Esophagus squamous epithelium (tissue), 4 donors: ENCODE measurements around the gene LEFTY1.

Source experiments
- POLR2A ChIP-seq, 4 donors: fragments of 450-650 bp; IDR thresholded peaks; one replicate each; pipeline ENCODE4 v1.6.1; 2017; ENCODE audit warnings: antibody characterized with exemption in 4 of 4, mild to moderate bottlenecking in 4 of 4, moderate library complexity in 3 of 4
- TF ChIP-seq, protein P1 (sequence below), 6 experiments: fragments of 450-650 bp in 4 of 6; fragments of 200-600 bp in 2 of 6; sonication (generic) in 2 of 6; IDR thresholded peaks; one replicate each; pipeline ENCODE4 v1.5.1; 2016 to 2019; ENCODE audit warnings: antibody characterized with exemption in 6 of 6, mild to moderate bottlenecking in 4 of 6, moderate library complexity in 4 of 6

DNA sequence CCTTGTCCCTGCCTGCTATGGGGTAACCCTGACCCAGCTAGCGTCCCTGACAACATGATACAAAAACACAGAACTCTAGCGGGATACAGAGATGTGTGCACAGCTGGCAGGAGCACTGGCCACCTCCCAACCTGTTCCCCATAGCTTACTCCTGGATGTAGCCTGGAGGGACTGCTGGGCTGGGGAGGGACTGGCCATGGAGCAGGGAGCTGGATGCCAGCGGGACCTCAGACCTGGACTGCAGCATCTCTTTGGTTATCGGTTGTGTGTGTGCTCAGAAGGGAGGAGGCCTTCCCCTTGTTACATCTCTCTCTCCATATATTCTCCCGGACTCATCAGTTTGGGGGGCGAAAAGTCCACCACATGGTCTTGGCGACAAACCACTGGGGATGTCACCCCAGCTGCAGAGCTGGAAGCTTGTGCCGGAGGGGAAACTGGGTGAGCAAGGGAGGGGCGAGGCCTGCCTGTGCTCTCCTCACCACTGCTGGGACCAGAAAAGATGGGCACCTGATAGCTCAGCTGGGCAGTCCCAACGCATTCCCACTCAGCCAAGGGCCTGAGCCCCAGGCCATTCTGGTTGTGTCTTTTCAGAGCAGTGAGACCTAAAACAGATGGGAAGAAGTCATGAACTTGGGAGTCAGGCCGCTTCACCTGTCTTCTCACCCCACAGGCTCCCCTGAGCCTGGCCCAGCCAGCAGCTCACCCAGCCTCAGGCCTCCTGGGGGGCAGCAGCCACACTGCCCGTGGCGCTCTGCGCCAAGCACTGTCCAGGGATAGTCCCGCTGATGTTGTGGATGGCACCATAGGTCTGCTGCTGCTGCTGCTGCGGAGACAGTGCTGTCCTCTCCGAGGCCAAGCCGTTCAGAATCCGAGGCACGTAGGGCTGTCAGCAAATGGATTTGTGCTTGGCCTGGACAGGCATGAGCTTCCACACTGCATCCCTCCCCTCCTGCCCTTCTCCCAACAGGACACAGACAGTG is 42.3 kb downstream of the LEFTY1 start:
- TF ChIP-seq, protein P1, sequence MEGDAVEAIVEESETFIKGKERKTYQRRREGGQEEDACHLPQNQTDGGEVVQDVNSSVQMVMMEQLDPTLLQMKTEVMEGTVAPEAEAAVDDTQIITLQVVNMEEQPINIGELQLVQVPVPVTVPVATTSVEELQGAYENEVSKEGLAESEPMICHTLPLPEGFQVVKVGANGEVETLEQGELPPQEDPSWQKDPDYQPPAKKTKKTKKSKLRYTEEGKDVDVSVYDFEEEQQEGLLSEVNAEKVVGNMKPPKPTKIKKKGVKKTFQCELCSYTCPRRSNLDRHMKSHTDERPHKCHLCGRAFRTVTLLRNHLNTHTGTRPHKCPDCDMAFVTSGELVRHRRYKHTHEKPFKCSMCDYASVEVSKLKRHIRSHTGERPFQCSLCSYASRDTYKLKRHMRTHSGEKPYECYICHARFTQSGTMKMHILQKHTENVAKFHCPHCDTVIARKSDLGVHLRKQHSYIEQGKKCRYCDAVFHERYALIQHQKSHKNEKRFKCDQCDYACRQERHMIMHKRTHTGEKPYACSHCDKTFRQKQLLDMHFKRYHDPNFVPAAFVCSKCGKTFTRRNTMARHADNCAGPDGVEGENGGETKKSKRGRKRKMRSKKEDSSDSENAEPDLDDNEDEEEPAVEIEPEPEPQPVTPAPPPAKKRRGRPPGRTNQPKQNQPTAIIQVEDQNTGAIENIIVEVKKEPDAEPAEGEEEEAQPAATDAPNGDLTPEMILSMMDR (IDR thresholded peaks at IDR 0.05), result no peak
- TF ChIP-seq POLR2A (IDR thresholded peaks at IDR 0.05), result no peak
